ENCODE measurements around the gene CPEB2. TPM values are rescaled to one million over a fixed set of nuclear protein-coding genes. Genes with fewer than 3 reads are reported as not detected.

Gene CPEB2
- total RNA-seq, 1 donor from 2014 or later, result 30.4 TPM

DNA sequence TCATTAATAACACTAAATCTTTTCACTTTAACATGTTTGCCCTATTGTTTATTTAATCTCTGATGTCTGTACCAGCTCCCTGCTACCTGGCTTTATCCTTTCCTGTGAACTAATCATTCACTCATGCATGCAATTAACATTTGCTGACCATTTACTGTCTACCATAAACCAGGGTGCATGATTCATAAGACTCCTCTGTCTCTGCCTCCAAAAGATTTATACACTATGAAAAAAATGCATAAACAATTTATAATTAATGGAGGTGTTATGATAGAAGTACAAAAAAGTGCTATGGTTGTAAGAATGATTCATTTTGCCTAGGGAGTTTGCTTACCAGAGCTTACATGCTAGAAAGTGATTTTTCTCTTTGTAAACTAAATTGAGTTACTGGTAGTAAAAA lies 24.5 kb upstream of the CPEB2 start:
- intact Hi-C loops (cut with DNase I), result no loop called here
- no peak overlapping the region for H3K27ac ChIP-seq
- no peak for DNase-seq (ENCODE audit: low spot score in 2 of 2)
- TF ChIP-seq, protein P1, sequence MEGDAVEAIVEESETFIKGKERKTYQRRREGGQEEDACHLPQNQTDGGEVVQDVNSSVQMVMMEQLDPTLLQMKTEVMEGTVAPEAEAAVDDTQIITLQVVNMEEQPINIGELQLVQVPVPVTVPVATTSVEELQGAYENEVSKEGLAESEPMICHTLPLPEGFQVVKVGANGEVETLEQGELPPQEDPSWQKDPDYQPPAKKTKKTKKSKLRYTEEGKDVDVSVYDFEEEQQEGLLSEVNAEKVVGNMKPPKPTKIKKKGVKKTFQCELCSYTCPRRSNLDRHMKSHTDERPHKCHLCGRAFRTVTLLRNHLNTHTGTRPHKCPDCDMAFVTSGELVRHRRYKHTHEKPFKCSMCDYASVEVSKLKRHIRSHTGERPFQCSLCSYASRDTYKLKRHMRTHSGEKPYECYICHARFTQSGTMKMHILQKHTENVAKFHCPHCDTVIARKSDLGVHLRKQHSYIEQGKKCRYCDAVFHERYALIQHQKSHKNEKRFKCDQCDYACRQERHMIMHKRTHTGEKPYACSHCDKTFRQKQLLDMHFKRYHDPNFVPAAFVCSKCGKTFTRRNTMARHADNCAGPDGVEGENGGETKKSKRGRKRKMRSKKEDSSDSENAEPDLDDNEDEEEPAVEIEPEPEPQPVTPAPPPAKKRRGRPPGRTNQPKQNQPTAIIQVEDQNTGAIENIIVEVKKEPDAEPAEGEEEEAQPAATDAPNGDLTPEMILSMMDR (IDR thresholded peaks at IDR 0.05), result no peak
- no peaks in the 10 kb centered on the region for H3K36me3 ChIP-seq
- H3K9me3 ChIP-seq, result no peaks in the 10 kb centered on the region
- no peaks in the 10 kb centered on the region for H3K4me1 ChIP-seq
- H3K27me3 ChIP-seq, result no peaks in the 10 kb centered on the region
- H3K4me3 ChIP-seq, result no peak overlapping the region

DNA sequence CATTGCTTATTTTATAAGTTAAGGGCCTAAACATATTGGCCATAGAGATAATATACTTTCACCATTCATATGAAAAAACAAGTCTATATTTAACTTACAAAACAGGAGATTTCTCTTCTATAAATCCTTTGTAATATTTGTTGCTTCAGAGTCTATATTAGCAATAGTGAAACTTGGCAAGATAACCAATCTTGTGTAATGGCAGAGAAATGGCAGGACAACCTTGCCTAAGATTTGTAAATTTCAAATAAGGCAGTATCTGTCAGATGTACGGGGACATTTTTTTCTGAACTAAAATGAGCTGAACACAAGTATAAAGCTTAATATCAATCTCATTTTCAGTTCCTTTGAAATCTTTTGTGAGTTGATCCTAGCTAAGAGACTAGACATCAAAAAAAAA lies 17.8 kb upstream of the CPEB2 start:
- H3K36me3 ChIP-seq, result no peaks in the 10 kb centered on the region
- no peak overlapping the region for H3K27ac ChIP-seq
- intact Hi-C loops (cut with DNase I), result no loop called here
- H3K4me3 ChIP-seq, result no peak overlapping the region
- TF ChIP-seq, protein P1 (IDR thresholded peaks at IDR 0.05), result no peak
- no peaks in the 10 kb centered on the region for H3K4me1 ChIP-seq
- H3K9me3 ChIP-seq, result no peaks in the 10 kb centered on the region
- no peaks in the 10 kb centered on the region for H3K27me3 ChIP-seq
- DNase-seq (ENCODE audit: low spot score in 2 of 2), result no peak

DNA sequence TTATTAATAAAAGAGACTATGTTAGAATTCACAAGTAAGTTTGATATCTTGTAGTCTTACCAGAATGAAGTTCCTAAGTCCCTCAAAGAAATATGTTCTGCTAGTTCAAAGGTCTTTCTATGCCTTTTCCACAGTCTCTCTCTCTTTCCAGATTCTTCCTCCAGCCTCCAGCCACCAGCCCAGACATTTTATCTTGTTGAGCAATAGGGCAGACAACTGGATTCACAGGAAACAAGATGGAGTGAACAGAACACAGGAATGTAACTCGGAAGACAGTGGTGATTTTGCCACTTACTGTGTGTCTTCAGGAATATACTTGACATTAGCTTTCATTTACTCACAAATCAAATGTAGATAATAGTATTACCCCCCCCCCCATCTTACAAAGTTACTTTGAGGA lies 17.1 kb upstream of the CPEB2 start:
- Histone ChIP-seq H3K27ac (no peak overlapping the region), H3K36me3 (no peaks in the 10 kb centered on the region), H3K27me3 (no peaks in the 10 kb centered on the region), H3K4me3 (no peak overlapping the region), H3K4me1 (no peaks in the 10 kb centered on the region), H3K9me3 (no peaks in the 10 kb centered on the region)
- DNase-seq (ENCODE audit: low spot score in 2 of 2), result no peak
- intact Hi-C loops (cut with DNase I), result no loop called here
- TF ChIP-seq, protein P1 (IDR thresholded peaks at IDR 0.05), result no peak

DNA sequence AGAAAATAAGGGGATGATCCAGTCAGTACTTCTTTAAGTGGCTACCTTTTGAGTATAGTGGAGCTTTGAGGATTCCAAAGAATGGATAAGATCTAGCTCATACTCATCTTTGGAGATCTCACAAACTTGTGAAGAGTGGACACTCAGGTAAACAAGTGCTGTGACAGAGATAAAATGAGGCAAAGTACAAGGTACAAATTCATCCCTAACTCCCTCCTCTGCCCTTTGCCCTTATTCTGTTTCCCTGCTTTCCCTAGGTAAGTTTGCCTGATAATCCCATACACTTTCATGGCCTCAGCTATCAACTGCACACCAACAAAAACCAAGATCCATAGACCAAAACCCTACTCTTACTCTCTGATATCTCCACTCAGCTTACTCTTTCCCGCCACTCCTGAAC lies 16.4 kb upstream of the CPEB2 start:
- TF ChIP-seq, protein P1 (IDR thresholded peaks at IDR 0.05), result no peak
- DNase-seq (ENCODE audit: low spot score in 2 of 2), result no peak
- Histone ChIP-seq H3K27ac (no peak overlapping the region), H3K27me3 (no peaks in the 10 kb centered on the region), H3K4me3 (no peak overlapping the region), H3K4me1 (no peaks in the 10 kb centered on the region), H3K9me3 (no peaks in the 10 kb centered on the region), H3K36me3 (no peaks in the 10 kb centered on the region)
- intact Hi-C loops (cut with DNase I), result no loop called here

DNA sequence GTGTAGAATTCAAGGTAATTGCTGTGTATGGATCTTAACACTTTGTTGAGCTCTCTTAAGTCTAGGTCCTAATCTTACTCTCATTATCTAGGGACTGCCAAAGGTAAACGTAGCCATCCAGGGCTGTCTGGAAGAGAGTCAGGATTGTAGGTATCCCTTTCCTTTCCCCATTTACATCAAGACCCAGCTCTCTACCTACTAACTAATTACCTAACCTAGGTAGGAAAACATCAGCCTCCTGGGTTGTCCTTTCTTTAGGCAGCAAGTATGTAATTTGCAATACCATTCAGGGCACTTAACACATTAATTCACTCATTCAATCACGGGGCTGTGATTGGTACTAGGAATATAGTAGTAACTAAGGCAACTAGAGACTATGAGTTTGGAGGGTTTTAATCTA lies 15.2 kb upstream of the CPEB2 start:
- H3K9me3 ChIP-seq, result no peaks in the 10 kb centered on the region
- H3K4me1 ChIP-seq, result no peaks in the 10 kb centered on the region
- intact Hi-C loops (cut with DNase I), result no loop called here
- no peak for DNase-seq (ENCODE audit: low spot score in 2 of 2)
- no peak overlapping the region for H3K27ac ChIP-seq
- TF ChIP-seq, protein P1 (IDR thresholded peaks at IDR 0.05), result no peak
- no peak overlapping the region for H3K4me3 ChIP-seq
- no peaks in the 10 kb centered on the region for H3K27me3 ChIP-seq
- H3K36me3 ChIP-seq, result no peaks in the 10 kb centered on the region

DNA sequence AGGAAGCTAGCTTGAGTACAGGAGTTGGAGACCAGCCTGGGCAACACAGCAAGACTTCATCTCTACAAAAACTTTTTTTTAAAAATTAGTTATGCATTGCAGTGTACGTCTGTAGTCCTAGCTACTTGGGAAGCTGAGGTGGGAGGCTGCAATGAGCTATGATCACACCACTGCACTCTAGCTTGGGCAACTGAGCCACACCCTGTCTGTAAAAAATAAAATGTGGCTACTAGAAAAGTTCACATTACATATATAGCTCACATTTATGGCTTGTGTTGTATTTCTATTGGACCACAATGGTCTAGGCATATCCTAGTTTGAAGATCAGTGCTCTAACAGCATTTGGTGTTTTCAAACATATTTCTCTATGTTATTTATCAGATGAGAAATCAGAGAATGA lies 11.8 kb upstream of the CPEB2 start:
- no peak for DNase-seq (ENCODE audit: low spot score in 2 of 2)
- Histone ChIP-seq H3K27me3 (no peaks in the 10 kb centered on the region), H3K4me1 (no peaks in the 10 kb centered on the region), H3K4me3 (no peak overlapping the region), H3K9me3 (no peaks in the 10 kb centered on the region), H3K27ac (no peak overlapping the region), H3K36me3 (no peaks in the 10 kb centered on the region)
- intact Hi-C loops (cut with DNase I), result no loop called here
- TF ChIP-seq, protein P1 (IDR thresholded peaks at IDR 0.05), result no peak
